GM12865 (cell line): Measurements from ENCODE around the gene RAB14.

ENCODE experiments used
- DNase-seq: peaks from one replicate; pipeline ENCODE4 v3.0.0; 2010; ENCODE audit warnings: low read depth
- H3K4me3 ChIP-seq: 2 replicates; pipeline ENCODE4 v1.5.1; 2011; ENCODE audit warnings: mild to moderate bottlenecking, low read depth, low read length, control low read depth
- CTCF ChIP-seq: IDR thresholded peaks from 2 replicates; pipeline ENCODE4 v1.5.1; 2011; ENCODE audit warnings: low read length, control low read depth, low read depth, inconsistent platforms; ENCODE audit not compliant: insufficient read depth; ENCODE audit errors: missing control alignments

The RAB14 gene

GRCh38 chr9:121178676-121179372 is 22.8 kb downstream of the RAB14 start:
- TF ChIP-seq CTCF: no peak
- no peak overlapping the region for H3K4me3 ChIP-seq
- no peak for DNase-seq

- no peak for TF ChIP-seq CTCF
- DNase-seq: no peak
- no peak overlapping the region for H3K4me3 ChIP-seq
These were observed 28.2 kb downstream of the RAB14 start for GRCh38 chr9:121173501-121173900.

GRCh38 chr9:121172726-121173487 is 28.8 kb downstream of the RAB14 start:
- no peak for TF ChIP-seq CTCF
- DNase-seq: no peak
- H3K4me3 ChIP-seq: no peak overlapping the region

DNA sequence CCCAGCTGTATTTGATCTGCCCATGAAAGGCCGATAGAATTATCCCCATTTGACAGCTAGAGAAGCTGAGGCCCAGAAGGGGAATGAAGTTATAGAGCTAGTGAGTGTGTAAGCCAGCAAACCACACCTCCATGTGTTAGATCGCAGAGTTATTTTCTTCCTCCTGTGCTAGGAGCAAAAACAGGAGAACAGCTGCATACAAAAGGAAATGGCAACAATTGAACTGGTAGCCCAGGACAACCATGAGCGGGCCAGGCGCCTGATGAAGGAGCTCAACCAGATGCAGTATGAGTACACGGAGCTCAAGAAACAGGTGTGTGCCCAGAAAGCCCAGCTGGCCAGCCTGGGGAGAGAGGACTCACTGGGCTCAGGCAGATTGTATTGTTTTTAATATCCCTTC is 30.4 kb downstream of the RAB14 start:
- H3K4me3 ChIP-seq: no peak overlapping the region
- no peak for DNase-seq
- TF ChIP-seq CTCF: no peak

GRCh38 chr9:121169094-121169601 is 32.5 kb downstream of the RAB14 start:
- H3K4me3 ChIP-seq: no peak overlapping the region
- DNase-seq: no peak
- TF ChIP-seq CTCF: peak; percentile 40

DNA sequence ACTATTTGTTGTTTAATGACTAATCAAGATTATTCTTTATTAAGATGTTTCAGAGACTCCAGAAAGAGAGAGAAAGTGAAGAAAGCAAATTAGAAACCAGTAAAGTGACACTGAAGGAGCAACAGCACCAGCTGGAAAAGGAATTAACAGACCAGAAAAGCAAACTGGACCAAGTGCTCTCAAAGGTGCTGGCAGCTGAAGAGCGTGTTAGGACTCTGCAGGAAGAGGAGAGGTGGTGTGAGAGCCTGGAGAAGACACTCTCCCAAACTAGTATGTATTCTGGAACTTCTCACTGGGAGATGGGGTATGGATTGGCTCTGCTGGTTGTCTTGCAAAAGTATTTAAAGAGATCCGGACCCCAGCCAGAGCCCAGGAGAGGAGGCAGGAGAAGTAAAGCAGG is 33.6 kb downstream of the RAB14 start:
- no peak for TF ChIP-seq CTCF
- DNase-seq: no peak
- no peak overlapping the region for H3K4me3 ChIP-seq
